Mesendoderm (in vitro differentiated cells): Measurements from ENCODE around the gene FXYD6.
"Not testable (repeated sequence)": the region's sequence is repeated elsewhere in the genome, so short reads cannot be mapped to it uniquely, and the experiment has no call there.

ENCODE experiments used
- DNase-seq: peaks from one replicate; pipeline ENCODE4 v3.0.0; 2013
- H2AK5ac ChIP-seq: 2 replicates; pipeline ENCODE4 v1.6.1; 2013; ENCODE audit warnings: low read length, inconsistent platforms
- H2BK120ac ChIP-seq: 2 replicates; pipeline ENCODE4 v1.6.1; 2013; ENCODE audit warnings: low read depth, mild to moderate bottlenecking, low read length, moderate library complexity, mixed read lengths
- H2BK15ac ChIP-seq: replicated peaks from 2 replicates; pipeline ENCODE4 v1.6.1; 2013; ENCODE audit warnings: low read depth, mild to moderate bottlenecking, moderate library complexity
- H2BK5ac ChIP-seq: 2 replicates; pipeline ENCODE4 v1.6.1; 2013; ENCODE audit warnings: low read length, inconsistent platforms
- H3K18ac ChIP-seq: 2 replicates; pipeline ENCODE4 v1.6.1; 2013; ENCODE audit warnings: mild to moderate bottlenecking, low read length, mixed read lengths
- H3K23ac ChIP-seq: one replicate; pipeline ENCODE4 v1.6.1; 2013; ENCODE audit warnings: low read length
- H3K27ac ChIP-seq: 2 replicates; pipeline ENCODE4 v1.5.1; 2013; ENCODE audit warnings: low read depth, mild to moderate bottlenecking, inconsistent platforms, low read length, moderate library complexity
- H3K27me3 ChIP-seq: 2 replicates; pipeline ENCODE4 v1.6.1; 2013; ENCODE audit warnings: low read length, control low read depth, mild to moderate bottlenecking, inconsistent platforms; ENCODE audit not compliant: insufficient read depth, poor library complexity
- H3K36me3 ChIP-seq: 2 replicates; pipeline ENCODE4 v1.6.1; 2013; ENCODE audit warnings: low read length, inconsistent platforms; ENCODE audit not compliant: control insufficient read depth, insufficient read depth
- H3K4ac ChIP-seq: one replicate; pipeline ENCODE4 v1.6.1; 2013; ENCODE audit warnings: low read depth, mild to moderate bottlenecking, low read length, moderate library complexity
- H3K4me1 ChIP-seq: 2 replicates; pipeline ENCODE4 v1.6.1; 2013; ENCODE audit warnings: low read depth, low read length, inconsistent platforms; ENCODE audit not compliant: control insufficient read depth
- H3K4me2 ChIP-seq: 2 replicates; pipeline ENCODE4 v1.6.1; 2013; ENCODE audit warnings: low read length
- H3K4me3 ChIP-seq: 2 replicates; pipeline ENCODE4 v1.5.1; 2013; ENCODE audit warnings: mild to moderate bottlenecking, low read length
- H3K56ac ChIP-seq: one replicate; pipeline ENCODE4 v1.6.1; 2013; ENCODE audit warnings: low read length
- H3K79me1 ChIP-seq: 2 replicates; pipeline ENCODE4 v1.6.1; 2013; ENCODE audit warnings: low read length, inconsistent platforms
- H3K79me2 ChIP-seq: 2 replicates; pipeline ENCODE4 v1.6.1; 2013; ENCODE audit warnings: mild to moderate bottlenecking, low read length; ENCODE audit not compliant: control insufficient read depth, insufficient read depth
- H3K9ac ChIP-seq: 2 replicates; pipeline ENCODE4 v1.6.1; 2013; ENCODE audit warnings: low read length, inconsistent platforms
- H4K5ac ChIP-seq: one replicate; pipeline ENCODE4 v1.6.1; 2013; ENCODE audit warnings: low read length
- H4K8ac ChIP-seq: one replicate; pipeline ENCODE4 v1.6.1; 2013; ENCODE audit warnings: low read depth, mild to moderate bottlenecking, control low read depth, low read length, moderate library complexity
- WGBS: extraction: QIAGEN DNeasy Blood & Tissue Kit; methylation state at CpG from one replicate; pipeline ENCODE4 v1.1.7; 2013; ENCODE audit warnings: low lambda C conversion rate, missing lambda C conversion rate; ENCODE audit not compliant: insufficient coverage; ENCODE audit errors: extremely low coverage; 5-methylcytosine and 5-hydroxymethylcytosine counted together

FXYD6 gene

DNA sequence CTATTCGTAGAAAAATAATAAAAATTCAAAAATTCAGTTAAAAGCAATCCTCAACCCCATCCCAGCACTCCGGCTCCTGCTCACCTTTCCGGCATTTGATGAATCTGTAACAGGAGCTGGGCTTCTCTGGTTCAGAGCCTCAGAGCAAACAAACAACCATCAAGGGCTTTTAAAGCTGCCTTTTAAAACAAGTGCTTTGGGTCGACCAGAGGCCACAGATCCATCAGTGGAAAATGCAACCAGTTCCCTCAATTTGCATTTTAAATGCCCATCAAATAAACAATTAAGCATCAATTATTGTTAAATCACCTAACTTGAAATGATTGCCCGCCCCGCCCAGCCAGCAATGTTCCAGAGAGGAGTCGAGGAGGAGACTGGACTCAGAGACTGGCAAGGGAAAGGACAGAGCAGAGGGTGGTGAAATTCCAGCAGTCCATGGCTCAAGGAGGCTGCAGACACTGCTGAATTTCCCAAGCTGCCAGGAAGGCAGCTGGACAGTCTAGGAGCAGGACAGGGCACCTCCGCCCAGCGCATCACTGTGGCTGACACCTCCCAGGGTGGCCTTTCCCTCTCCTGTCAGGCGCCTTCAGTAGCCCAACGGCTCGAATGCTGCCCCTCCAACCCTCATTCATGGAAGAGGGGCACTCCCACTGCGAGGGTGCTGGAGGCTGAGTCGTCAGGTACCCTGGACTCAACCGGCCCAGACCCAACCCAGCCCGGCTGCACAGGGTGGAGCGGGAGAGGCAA, 7.5 kb downstream of the FXYD6 start:
- Histone ChIP-seq H3K9ac (no peak overlapping the region), H3K36me3 (no peaks in the 10 kb centered on the region), H2BK120ac (no peak overlapping the region), H3K56ac (no peak overlapping the region), H3K27me3 (no peaks in the 10 kb centered on the region), H2AK5ac (no peak overlapping the region), H4K5ac (no peak overlapping the region), H3K79me2 (no peaks in the 10 kb centered on the region), H3K27ac (no peak overlapping the region), H3K4me3 (no peak overlapping the region), H3K23ac (no peak overlapping the region), H4K8ac (no peak overlapping the region), H3K4me2 (no peak overlapping the region), H2BK15ac (no peak overlapping the region), H3K4ac (no peak overlapping the region), H3K18ac (no peak overlapping the region), H2BK5ac (no peak overlapping the region), H3K4me1 (no peaks in the 10 kb centered on the region), H3K79me1 (no peaks in the 10 kb centered on the region)
- no CpG with 5 or more reads among the region's 17 CpGs for WGBS
- DNase-seq, result no peak

DNA sequence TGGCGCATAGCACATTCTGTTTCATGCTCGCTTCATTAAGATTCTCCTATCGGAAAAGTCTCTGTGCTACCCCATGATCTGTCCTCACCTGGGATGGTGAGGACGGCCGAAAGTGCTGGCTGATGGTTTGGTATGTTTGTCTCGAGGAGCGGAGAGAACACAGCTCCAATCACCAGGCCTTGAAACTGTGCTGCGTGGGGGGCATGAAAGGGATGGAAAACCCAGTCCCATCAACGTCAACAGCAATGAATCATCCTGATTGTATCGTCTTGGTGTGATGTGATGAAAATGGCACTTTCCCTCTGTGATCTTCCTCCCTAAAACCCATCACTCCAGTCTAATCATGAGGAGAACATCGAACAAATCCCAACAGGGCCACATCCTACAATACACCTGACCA, 8.4 kb downstream of the FXYD6 start:
- H3K9ac ChIP-seq, result no peak overlapping the region
- H2BK15ac ChIP-seq, result no peak overlapping the region
- no peak overlapping the region for H3K18ac ChIP-seq
- no peak overlapping the region for H4K5ac ChIP-seq
- H2BK5ac ChIP-seq, result no peak overlapping the region
- H3K56ac ChIP-seq, result no peak overlapping the region
- no peak overlapping the region for H2BK120ac ChIP-seq
- no peak overlapping the region for H3K23ac ChIP-seq
- no peaks in the 10 kb centered on the region for H3K36me3 ChIP-seq
- no peaks in the 10 kb centered on the region for H3K79me1 ChIP-seq
- no peak overlapping the region for H3K4ac ChIP-seq
- H3K27me3 ChIP-seq, result no peaks in the 10 kb centered on the region
- H2AK5ac ChIP-seq, result no peak overlapping the region
- no peaks in the 10 kb centered on the region for H3K79me2 ChIP-seq
- H3K4me3 ChIP-seq, result no peak overlapping the region
- no peak overlapping the region for H3K27ac ChIP-seq
- DNase-seq, result no peak
- no peak overlapping the region for H4K8ac ChIP-seq
- no peak overlapping the region for H3K4me2 ChIP-seq
- H3K4me1 ChIP-seq, result no peaks in the 10 kb centered on the region
- WGBS, result no CpG with 5 or more reads among the region's 11 CpGs

DNA sequence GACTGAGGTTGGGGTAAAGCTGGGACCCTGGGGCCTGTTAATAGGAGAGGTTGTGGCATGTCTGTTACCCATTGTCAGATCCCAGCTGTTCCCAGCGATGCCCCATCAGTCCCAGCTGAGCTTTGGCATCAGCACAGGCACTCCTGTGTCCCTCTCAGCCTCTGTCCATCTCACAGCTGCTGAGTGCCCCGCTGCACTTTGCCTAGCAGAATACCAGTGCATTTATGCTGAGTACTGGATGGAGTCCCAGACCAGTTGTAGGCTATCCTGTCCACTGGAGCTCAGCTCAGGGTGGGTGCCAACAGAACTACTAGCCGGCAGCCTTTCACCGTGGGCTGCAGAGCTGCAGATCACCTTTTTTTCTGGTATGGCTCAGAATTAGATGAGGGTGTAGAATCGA, 9.9 kb downstream of the FXYD6 start:
- H4K5ac ChIP-seq, result no peak overlapping the region
- H3K4me1 ChIP-seq, result peaks cover under 1% of the 10 kb centered on the region
- H3K27ac ChIP-seq, result no peak overlapping the region
- H3K79me2 ChIP-seq, result no peaks in the 10 kb centered on the region
- H2BK15ac ChIP-seq, result no peak overlapping the region
- H3K4me2 ChIP-seq, result no peak overlapping the region
- no peak overlapping the region for H2BK5ac ChIP-seq
- no peak overlapping the region for H3K9ac ChIP-seq
- DNase-seq, result no peak
- no peak overlapping the region for H3K4ac ChIP-seq
- H3K36me3 ChIP-seq, result no peaks in the 10 kb centered on the region
- H4K8ac ChIP-seq, result no peak overlapping the region
- no peaks in the 10 kb centered on the region for H3K27me3 ChIP-seq
- no CpG with 5 or more reads among the region's 5 CpGs for WGBS
- no peak overlapping the region for H3K4me3 ChIP-seq
- H2AK5ac ChIP-seq, result no peak overlapping the region
- H3K23ac ChIP-seq, result no peak overlapping the region
- no peaks in the 10 kb centered on the region for H3K79me1 ChIP-seq
- no peak overlapping the region for H3K56ac ChIP-seq
- no peak overlapping the region for H2BK120ac ChIP-seq
- H3K18ac ChIP-seq, result no peak overlapping the region

DNA sequence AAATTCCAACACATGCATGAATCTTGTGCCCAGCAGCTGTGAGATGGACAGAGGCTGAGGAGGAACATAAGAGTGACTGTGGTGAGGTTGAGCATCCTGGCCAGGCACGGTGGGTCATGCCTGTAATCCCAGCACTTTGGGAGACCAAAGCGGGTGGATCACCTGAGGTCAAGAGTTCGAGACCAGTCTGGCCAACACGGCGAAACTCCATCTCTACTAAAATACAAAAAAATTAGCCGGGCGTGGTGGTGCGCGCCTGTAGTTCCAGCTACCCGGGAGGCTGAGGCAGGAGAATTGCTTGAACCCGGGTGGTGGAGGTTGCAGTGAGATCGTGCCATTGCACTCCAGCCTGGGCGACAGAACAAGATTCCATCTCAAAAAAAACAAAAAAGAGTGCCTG, 10.9 kb downstream of the FXYD6 start:
- H2AK5ac ChIP-seq, H3K4me3 ChIP-seq, H3K23ac ChIP-seq, H3K4ac ChIP-seq, DNase-seq, H3K4me1 ChIP-seq, H4K8ac ChIP-seq, H3K4me2 ChIP-seq, H3K27ac ChIP-seq, H3K56ac ChIP-seq, H4K5ac ChIP-seq, H2BK5ac ChIP-seq, H3K18ac ChIP-seq, H2BK15ac ChIP-seq, H2BK120ac ChIP-seq, H3K9ac ChIP-seq, H3K27me3 ChIP-seq, H3K79me1 ChIP-seq, H3K79me2 ChIP-seq, H3K36me3 ChIP-seq: not testable (repeated sequence)
- no CpG with 5 or more reads among the region's 13 CpGs for WGBS

DNA sequence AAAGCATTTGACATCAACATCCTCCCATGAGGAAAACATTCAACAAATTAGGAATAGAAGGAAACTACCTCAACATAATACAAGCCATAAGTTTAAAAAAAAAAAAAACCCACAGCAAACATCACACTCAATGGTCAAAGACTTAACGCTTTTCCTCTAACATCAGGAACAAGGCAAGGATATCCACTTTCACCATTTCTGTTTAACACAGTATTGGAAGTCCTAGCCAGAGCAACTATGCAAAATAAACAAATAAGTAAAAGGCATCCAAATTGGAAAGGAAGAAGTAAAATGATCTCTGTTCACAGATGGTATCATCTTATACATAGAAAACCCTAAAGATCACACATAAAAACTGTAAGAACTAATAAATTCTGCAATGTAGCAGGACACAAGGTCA, 13.1 kb downstream of the FXYD6 start:
- Histone ChIP-seq H3K18ac (no peak overlapping the region), H2BK5ac (no peak overlapping the region), H2AK5ac (no peak overlapping the region), H4K8ac (no peak overlapping the region), H3K4me3 (no peak overlapping the region), H3K79me2 (no peaks in the 10 kb centered on the region), H3K4me2 (no peak overlapping the region), H3K4ac (no peak overlapping the region), H3K27ac (no peak overlapping the region), H3K56ac (no peak overlapping the region), H3K27me3 (no peaks in the 10 kb centered on the region), H2BK15ac (no peak overlapping the region), H4K5ac (no peak overlapping the region), H3K79me1 (no peaks in the 10 kb centered on the region), H3K23ac (no peak overlapping the region), H2BK120ac (no peak overlapping the region), H3K4me1 (peaks cover 2% of the 10 kb centered on the region), H3K9ac (no peak overlapping the region), H3K36me3 (no peaks in the 10 kb centered on the region)
- no peak for DNase-seq
- no CpG with 5 or more reads among the region's 1 CpG for WGBS

DNA sequence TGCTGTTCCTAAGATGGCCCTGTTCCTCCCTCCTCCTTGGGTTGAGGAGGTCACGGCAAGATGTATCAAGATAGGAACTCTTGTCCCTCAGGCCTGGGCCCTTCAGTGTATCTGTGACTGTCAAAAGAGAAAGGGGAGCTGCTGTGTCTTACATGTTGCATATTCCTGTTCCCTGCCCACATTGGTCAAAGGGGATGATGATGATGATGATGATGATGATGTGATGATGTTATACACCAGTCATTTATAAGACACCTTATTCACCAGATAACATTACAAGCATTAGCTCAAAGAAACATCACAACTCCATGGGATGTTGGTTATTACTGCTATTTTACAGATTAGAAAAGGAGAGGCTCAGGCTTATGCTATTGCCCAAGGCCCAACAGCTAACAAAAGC, 13.7 kb downstream of the FXYD6 start:
- Histone ChIP-seq H3K4me2 (no peak overlapping the region), H2BK120ac (no peak overlapping the region), H3K4me1 (peaks cover 2% of the 10 kb centered on the region), H3K4me3 (no peak overlapping the region), H4K5ac (no peak overlapping the region), H2AK5ac (no peak overlapping the region), H3K23ac (no peak overlapping the region), H3K36me3 (no peaks in the 10 kb centered on the region), H2BK5ac (no peak overlapping the region), H3K27ac (no peak overlapping the region), H3K56ac (no peak overlapping the region), H3K9ac (no peak overlapping the region), H3K4ac (no peak overlapping the region), H3K79me1 (no peaks in the 10 kb centered on the region), H2BK15ac (no peak overlapping the region), H3K27me3 (no peaks in the 10 kb centered on the region), H4K8ac (no peak overlapping the region), H3K79me2 (no peaks in the 10 kb centered on the region), H3K18ac (no peak overlapping the region)
- no peak for DNase-seq
- no CpG with 5 or more reads among the region's 1 CpG for WGBS
